Ramos (cell line): ENCODE measurements around the gene CWC27.

Source experiments
- in situ Hi-C: fragments of 300-500 bp; cut with MboI; formaldehyde crosslinking; loops from one replicate; pipeline ENCODE4 v1.14.3; 2022; ENCODE audit warnings: low sequenced_read_pairs; ENCODE audit not compliant: unreplicated experiment

The CWC27 gene

DNA sequence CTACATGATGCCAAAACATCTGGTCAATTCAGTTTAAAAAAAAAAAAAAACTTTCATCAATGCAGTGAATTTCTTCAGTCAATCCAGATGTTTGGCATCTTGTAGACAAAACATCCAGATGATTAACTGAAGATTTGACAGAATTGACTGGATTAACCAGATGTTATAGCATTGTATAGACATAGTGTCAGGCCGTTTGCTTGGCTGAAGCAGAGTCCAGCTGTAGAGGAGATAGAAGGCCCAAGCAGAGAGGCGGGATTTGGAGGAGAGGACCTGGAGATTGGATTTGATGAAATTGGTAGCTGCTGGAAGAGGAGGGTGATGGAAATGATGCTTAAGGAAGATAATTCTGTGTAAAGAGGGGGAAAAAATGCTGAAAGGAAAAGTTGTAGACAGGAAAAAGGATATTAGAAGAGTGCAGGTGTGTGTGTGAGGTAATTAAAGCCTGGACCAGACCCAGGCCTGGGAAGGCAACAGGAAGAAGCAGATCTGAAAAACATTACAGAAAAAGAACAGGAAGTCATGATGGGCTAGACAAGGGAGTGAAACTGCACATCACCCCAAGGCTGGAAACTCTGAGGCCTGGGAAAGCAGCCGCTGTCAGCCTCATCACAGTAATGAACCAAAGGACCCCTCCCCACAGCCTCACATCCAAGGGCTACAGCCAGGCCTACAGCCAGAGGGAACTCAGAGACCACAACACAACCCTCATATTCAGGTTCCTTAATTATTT lies 258.3 kb downstream of the CWC27 start:
- in situ Hi-C loops = no loop called here

DNA sequence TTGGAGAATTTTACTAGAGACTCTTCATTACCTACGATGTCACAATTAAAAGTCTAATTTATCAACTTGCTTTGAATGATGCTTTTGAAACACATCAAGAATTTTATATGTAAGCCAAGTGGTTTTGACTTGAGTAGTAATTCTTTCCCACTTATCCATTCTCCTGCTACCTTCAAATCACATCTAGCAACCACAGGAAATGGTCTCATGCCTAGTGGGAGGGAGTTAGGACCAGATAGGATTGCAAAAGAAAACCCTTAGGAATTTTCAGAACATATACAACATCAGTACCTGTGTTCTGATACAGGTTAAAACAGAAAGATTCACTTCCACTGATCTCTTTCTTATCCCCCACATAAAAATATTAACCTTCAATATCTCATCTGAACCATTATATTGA lies 260.4 kb downstream of the CWC27 start:
- in situ Hi-C loops = no loop called here

DNA sequence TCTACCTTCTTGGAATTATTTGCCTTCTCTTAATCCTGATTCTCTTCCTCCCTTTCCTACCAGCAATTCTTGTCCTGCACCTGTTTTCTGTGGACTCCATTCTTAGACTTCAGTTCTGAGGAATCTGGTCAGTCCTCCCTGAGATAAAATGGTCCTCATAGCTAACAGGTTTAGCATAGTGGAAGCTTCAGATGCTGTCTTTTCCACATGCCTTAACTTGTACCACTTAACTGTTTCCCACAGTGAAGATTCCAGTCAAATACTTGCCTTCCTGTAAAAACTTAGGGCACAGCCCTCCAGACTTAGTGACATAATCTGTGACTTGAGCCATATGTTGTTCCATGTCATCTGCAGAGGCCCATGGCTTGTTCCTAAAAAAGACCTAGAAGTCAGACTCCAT lies 261.3 kb downstream of the CWC27 start:
- in situ Hi-C loops = no loop called here

DNA sequence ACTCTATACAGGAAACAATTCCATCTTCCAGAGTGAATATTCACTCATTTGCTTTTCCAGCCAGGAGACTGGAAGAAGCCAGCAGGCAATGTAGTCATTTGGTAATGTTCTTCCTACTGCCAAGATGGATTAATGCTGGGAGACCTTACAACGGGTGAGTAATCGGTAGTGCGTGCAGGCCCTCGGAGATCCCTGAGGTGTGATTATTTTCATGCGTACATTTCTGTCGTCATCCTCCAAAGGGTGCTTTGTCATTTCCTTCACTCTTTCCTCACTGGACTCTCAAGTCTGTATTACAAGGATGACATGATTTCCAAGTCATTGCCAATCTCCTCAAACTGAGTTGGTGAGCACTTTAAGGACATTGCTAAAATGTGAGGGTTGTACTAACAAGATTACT lies 263.5 kb downstream of the CWC27 start:
- in situ Hi-C loops = no loop called here

DNA sequence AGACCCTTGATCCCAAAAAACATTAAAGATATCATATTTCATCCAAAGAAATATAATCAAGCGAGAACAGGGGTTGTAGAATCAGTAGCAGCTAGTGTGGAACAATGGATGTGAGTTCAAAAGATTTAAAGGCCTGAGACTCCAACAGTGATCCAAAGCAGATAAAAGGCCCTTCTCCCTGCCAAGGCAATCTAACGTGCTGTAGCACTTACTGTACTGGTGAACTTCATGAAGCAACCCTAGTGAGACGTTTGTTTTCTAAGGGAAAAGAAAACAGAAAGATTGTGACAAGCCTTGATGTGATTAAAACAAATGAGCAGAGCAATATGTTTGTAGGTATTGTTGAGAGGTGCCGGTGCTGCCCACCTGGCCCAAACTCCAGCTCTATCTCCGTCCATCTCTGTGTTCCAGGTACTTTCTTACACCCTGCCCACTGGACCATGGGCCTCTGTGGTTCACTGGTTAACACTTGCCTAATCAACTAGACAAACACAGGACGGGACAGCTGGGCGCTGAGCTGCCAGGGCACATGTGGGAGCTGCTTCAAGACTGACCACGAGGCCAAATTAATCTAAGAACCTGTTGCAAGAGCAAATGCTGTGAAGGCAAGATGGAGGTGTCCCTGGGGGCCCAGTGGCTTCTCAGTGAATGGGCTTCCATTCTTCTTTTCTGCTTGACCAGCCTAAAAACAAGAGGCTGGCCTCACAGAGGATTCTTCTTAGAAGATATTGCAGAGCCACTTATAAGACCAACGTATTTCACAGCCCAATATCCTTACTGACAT lies 265.5 kb downstream of the CWC27 start:
- in situ Hi-C loops = no loop called here

DNA sequence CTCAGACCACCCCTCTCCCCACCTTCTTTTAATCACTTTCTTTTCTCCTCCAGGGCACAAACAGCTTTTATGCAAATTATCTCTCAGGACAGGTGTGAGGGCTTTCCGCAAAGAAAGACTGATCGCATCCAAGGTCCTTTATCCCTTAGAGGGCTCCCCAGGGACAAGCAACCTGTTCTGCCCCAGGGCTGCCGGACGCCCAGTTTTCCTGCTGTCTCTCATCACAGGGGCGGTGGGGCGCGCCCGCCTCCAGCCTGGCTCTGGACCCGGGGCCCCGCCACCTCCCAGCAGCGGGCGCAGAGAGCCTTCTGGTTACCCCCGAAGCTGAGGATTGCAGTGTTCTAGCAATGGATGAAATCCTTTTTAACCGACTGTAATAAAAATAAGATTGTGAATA lies 266.1 kb downstream of the CWC27 start:
- in situ Hi-C loops = no loop called here

DNA sequence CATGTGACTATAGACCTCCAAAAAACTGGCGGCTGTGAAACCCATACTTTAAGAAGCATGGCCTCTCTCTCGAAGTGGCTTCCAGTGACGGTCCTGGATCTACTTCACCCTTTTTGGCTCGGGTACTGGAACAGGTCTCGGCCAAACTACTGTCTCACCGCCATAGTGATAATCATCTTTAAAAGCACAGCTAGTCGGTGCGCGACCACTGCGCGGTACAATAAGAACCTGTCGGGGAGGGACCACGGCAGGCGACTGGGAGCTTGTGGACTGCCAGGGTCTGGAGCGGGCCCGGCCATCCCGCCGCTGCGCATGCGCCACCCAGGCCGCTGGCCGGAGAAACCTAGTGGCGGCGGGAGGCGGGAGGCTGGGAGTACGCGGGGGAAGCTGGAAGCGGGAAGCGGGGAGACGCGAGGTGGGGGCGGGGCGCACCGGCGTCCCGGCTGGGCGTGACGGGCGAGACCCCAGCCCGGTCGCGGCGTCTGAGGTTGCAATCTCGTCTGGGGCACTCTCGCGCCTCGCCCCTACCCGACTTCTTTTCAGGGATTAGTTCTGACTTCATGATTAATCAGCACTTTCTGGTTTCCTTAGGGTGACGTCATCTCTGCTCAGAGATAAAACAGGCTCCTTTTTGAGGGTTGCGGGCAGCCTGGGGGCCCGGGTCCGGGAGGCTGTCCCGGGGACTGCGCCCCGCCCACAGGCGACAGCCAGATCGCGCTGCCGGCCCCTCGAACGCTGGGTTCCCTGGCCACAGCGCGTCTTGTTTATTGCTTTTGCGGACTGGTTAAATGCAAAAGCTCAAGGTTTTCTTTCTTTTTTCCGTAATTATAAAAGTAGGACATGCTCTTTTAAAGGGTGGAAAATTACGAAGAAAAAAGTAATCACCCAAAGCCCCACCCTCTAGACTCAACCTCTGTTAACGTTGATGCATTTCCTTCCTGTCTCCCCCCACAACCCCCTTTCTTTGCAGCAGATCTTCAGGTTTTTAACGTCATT lies 266.8 kb downstream of the CWC27 start:
- in situ Hi-C loops = no loop called here

DNA sequence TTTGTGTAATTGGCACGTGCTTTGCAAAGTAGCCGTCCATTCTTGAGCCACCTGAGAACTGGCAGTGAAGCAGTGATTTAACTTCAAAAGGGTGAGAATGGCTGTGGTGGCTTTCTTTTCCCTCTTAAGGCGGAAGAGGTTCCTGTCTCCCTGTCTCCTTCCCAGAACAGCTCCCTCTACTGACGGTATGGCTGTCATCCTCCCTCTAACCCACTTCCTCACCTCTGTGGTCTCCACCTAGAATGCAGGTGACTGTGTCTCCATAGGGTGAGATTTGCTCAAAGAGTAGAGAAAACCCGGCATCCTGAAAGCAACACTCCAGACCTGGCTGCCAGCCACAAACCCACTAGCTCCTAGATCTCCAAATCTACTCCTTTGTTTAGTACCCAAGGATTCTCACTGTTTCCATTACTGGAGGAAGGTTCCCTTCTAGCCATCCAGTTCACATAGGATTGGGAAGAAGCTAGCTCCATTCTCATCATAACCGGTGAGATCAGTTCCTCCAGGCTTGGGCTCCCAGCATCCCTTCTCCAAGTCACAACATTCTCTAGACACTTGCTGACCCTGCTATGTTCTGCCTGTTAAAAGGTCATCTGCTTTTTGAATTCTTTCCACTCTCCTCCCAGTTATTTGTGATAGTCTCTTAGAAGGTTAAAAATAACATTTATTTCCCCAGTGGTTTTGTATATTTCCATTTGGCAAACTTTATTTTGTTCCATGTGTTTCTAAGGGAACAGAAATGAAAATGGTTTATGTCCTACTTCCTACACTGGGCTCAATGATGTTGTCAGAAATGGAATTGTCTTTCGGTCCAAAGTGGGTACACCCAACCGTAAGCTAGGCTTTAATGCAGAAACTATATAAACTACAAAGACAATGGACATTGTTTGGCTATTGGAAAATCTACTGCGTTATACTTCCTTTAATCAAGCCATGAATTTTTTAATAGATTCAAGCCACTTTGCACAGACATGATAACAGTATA lies 269.4 kb downstream of the CWC27 start:
- in situ Hi-C loops = no loop called here

DNA sequence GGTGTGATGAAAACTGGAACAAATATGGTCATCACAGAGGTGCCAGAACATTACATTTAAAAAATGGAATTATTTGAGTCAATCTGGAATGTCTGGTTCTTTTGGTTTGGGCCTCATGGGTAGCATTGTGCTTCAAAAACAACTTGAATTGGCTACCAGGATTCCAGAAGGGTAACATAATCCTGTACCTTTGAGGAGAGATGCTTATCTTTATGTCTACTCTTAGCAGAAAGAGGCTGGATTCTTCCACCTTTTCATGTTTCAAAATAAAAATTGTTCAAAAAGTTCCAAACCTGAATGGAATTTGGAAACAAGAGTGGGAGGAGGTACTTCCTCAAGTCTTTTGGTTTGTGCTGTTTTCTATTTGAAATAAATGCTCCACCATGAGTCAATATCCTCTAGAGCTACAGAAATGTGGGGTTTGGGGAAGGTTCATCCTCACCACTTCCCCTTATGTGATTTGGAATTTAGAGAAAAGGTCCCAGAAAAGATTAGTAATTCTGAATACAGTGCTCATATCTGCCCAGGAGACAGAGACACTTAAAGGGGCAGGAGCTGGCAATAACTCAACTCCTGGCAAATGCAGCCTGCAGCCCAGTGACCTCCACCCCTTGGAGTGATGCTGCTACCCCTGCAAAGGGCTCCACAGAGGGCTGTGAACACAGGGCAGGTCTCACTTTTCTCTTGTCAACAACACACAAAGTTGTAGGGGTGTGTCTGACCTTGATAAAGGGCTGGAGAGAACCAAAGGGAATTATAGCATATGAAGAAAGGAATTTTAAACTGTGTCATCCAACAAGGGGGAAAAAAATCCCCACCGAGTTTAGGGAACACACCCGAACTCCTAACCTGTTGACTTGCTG lies 272.8 kb downstream of the CWC27 start:
- in situ Hi-C loops = no loop called here

DNA sequence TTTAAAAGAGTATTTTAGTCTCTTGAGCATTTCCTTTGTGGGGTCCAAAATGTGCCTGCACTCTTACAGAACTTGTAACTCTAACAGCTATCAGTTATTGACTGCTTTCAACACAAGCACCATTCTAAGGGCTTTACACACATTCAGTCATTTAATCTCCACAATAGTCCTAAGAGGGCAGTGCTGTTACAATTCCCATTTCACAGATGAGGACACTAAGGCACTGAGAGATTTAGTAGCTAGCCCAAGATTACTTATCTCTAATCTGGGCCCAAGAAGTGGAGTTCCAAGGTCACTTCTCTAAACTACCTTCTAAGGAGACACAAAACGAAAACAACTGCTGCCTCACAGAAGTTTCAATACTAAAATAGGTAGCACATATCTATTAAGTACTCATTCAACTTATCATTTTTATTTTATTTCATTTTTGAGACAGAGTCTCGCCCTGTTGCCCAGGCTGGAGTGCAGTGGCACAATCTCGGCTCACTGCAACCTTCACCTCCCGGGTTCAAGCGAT lies 275.2 kb downstream of the CWC27 start:
- in situ Hi-C loops = no loop called here

DNA sequence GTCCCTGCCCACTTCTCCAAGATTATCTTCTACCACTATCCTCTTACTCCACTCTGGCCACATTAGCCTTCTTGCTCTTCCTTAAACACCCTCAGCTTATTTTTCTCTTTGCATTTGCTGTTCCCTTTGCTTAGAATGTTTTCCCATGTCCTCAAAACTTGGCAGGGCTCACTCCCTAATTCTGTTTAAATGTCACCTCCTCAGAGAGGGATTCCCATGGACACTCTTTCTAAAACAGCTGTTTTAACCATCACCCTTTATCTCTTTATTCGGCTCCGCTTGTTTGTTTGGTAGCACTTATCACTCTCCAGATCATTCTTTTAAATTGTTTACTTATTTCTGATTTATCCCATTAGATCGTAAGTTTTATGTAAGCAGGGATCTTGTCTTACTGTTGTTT lies 278.5 kb downstream of the CWC27 start:
- in situ Hi-C loops = no loop called here

DNA sequence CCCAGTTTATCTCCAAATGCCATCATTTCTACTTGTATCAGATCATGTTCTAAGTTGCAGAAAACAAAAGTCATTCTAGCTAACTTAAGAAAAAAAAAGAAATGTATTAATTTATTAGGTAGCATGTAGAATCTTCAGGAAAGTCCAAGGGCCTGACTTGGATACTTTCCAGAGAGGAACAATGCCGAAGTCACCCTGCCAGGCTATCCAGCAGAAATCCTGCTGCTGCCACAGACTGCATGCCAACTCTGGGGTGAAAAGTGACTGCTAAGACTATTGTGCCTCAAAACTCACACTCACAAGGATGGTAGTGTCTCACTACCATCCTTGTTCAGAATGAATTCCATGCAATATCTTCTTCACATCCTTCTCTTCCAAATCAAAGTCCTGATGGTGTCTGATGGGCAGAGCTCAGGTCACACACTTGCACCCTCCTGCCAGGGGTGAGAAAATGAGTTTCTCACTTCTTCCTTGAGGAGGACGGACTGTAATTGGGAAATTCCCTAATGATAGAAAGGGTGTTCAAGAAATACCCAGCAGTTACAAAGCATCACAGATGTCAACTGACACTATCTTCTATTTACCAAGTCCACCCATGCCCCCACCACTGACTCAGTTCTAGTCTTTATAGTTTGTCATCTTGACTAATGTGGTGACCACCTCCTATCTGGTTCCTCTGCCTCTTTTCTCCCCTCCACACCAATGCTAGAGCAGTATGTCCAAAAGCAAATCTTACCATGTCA lies 279.4 kb downstream of the CWC27 start:
- in situ Hi-C loops = no loop called here

DNA sequence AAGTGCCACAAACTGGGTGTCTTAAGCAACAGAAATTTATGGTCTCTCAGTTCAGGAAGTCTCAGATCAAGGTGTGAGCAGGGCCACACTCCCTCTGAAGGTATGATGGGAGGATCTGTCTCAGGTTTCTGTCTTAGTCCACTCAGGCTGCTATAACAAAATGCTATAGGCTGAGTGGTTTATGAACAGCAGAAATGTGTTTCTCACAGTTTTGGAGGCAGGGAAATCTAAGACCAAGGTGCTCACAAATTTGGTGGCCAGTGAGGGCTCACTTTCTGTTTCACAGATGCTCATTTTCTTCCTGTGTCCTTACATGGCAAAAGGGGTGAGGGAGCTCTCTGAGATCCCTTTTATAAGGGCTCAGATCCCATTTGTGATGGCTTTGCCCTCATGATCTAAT lies 281.4 kb downstream of the CWC27 start:
- in situ Hi-C loops = no loop called here

DNA sequence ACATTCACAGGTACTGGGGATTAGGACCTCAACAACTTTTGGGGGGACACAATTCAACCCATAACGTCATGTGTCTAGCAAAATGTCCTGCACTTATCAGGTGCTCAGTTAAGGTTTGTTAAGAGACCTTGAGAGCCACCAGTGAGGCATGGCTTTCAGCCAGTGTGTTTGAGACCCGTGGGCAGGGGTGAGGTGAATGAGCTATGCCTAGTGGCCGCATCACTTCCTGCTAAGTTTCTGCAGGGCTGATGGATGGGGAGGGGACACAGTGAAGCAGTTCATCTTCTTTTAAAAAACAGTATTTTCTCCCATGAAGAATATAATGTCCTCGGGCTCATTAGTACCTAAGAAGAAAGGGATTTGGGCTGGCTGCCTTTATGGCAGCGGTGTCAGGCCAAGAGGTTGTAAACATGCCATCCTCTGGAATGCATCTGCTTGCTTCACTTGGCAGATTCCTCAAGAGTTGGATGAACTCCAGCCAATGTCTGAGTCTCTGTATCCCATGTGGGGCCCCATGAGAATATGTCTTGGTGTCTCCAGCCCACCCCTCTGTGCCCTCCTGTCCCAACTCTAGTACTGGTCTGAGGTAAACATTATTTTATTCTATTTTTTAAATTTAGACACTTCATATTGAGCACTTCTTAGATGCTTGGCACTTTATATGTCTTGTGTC lies 282.2 kb downstream of the CWC27 start:
- in situ Hi-C loops = no loop called here

DNA sequence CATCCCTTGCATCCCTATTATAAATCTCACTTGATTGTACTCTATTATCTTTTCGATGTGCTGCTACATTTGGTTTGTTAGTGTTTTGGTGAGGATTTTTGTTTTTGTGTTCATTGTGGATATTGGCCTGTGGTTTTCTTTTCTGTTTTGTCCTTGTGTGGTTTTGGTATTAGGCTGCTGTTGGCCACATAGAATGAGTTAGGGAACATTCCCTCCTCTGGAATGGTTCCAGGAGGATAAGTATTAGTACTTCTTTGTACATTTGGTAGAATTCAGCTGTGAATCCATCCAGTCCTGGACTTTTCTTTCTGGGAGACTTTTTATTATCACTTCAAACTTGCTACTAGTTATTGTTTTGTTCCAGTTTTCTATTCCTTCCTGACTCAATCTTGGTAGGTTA lies 287.2 kb downstream of the CWC27 start:
- in situ Hi-C loops = no loop called here

DNA sequence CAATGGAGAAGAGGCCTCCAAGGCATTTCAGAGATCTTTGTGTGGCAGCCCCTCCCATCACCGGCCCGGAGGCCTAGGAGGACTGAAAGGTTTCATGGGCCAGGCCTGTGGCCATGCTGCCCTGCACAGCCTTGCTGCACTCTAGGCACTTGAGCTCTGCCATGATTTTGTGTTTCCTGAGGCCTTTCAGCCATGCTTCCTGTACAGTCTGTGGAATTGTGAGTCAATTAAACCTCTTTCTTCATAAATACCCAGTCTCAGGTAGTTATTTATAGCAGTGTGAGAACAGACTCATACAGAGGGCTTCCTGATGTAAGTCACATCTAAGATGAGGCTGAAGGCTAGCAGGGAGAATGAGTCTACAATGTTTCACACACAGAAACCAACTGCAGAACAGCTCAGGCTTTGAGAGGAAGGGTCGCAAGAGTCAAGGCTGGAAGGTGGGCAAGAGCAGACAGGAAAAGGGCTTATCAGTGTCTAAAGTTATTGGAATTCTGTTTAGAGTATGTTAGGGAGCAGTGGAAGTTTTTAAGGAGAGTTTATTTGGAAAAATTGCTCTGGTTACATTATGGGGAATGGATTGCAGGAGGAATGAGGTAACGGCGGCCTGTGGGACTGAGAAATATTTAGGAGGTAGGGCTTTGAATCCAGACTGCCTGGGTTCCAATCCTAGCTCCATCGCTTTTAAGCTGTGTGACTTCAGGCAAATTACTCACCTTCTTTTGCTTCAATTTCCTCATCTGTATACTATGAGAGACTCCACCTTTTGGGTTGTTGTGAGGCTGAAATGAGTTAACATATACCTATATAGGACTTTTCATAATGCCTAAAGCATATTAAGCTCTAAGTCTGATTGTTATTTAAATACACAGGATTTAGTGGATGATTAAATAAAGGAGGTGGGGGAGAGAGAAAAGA lies 291.2 kb downstream of the CWC27 start:
- in situ Hi-C loops = no loop called here
